ENCODE data around the gene KCND3.

KCND3 gene

DNA sequence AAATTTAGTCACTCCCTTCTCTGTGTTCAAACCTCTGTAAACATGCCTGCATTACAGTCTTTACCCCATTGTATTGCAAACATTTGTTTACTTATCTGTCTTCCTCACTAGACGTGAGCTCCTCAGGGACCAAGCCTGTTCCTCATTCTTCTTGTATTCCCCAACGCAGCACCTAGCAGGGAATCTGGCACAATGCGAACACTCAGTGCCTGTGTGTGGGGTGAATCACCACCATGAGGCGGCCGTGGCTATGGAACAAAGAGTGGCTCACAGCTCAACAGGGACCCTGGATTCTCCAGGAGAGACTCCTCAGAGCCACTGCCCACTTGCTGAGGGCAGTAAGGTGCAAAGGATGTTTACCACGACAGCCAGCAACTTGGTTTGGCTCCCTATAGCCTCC is 137.9 kb downstream of the KCND3 start:
- no peak for DNase-seq (ENCODE audit: low read depth in 2 of 3, low spot score in 1 of 3)

DNA sequence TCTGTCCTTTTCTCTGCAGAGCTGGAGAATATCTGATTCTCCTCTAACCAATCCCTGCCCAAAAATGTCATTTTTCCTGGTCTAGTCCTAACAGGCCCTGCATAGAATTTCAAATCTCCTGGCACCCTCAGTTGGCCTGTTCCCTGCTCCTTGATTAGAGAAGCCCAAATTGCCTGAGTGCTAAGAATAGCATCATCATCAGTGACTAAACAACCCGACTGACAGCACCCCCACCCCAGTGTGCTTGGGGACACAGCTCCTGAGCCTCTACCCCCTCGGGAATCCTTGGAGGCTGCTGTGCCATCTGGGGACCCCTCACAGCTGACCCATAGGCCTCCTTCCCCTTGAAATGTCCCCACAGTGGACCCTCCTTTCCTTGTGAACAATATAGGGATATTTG is 139.4 kb downstream of the KCND3 start:
- DNase-seq (ENCODE audit: low read depth in 2 of 3, low spot score in 1 of 3): no peak

DNA sequence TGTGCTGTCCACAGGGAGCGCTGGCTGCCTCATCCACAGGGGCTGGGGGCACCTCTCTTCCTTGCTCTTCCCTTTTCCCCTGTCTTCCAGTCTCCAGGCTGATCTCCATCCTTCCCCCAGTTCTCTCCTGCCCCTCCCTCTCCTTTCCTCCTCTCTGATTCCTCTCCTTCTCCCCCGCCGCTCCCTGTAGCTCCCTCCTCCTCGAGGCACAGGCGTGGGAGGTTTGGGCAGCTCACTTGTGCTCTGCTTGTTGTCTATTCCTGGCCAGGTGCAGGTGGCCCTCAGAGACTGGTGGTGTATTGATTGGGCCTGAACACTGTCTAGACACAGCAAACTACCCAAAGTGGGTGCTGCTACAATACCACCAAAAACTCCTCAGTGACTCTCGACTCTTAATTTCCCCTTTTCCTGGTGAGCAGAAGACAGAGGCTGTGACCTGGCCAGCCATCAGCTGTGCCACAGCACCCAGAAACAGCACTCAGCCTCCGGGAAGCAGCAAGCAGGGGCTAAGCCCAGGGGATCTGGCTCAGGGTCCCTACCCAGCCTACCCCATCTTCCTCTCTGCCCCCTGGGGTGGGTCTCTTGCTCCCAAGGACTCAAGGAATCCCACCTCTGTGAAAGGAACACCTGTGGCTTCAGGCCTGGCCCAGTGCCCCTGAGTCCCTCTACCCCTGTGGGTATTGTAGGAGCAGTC is 140.5 kb downstream of the KCND3 start:
- no peak for DNase-seq (ENCODE audit: low read depth in 2 of 3, low spot score in 1 of 3)

DNA sequence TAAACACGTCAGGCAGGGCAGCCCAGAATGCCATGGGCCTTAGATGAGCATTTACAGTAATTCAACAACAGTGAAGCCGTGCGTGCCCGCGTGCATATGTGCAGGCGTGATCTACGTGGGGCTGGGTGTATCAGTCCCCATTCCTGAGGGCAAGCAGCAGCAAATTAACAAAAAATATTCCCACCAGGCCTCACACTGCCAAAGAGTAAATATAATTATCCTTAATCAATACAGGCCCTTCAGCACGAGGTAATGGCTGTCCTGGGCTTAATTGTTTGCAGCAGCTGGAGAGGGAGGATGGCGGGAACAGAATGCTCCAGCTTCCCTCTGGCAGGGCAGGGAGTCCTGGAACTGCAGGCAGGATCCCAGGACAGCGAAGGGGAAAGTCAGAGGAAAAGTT is 142.0 kb downstream of the KCND3 start:
- DNase-seq (ENCODE audit: low read depth in 2 of 3, low spot score in 1 of 3): no peak

GRCh38 chr1:111846842-111847241 is 142.6 kb downstream of the KCND3 start:
- no peak for DNase-seq (ENCODE audit: low read depth in 2 of 3, low spot score in 1 of 3)

GRCh38 chr1:111843177-111843576 is 146.3 kb downstream of the KCND3 start:
- DNase-seq (ENCODE audit: low read depth in 2 of 3, low spot score in 1 of 3): no peak

GRCh38 chr1:111842411-111842810 is 147.1 kb downstream of the KCND3 start:
- no peak for DNase-seq (ENCODE audit: low read depth in 2 of 3, low spot score in 1 of 3)

DNA sequence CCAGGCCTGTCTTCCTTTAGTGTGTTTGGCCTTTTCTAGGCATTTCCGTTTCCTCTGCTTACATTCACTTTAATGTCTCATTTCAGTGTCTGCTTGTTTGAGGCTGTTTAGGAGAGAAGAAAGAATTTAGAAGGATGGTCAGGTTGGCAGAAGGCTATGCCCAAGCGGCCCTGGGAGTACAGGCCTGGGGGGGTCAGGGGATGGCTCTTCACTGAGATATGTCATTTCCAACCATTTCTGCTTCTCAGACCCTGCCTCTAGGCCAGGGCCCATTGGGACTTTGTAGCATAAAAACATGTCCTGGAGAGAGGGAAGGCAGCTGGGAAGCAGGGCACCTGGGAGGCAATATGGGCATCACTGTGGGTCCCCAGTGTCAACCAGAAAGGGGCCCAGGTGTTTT is 147.7 kb downstream of the KCND3 start:
- DNase-seq (ENCODE audit: low read depth in 2 of 3, low spot score in 1 of 3): no peak

DNA sequence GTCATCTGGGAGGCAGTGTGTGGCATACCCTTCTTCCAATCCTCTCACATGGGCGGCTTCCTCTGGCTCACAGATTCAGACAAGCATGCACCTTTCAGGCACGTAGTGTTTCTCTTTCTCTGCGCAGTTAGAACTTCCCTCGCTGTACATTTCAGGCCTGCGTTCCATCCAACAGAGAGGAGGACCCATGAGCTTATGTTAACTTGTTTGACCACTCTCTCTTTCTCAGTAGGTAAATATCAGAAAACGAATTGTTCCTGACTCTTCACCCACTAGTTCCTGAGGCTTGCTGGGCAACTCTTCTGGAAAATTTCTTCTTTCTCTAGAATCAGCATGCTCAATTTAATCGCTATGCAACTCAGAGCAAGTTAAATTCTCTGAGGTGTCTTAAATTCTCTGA is 148.3 kb downstream of the KCND3 start:
- no peak for DNase-seq (ENCODE audit: low read depth in 2 of 3, low spot score in 1 of 3)

DNA sequence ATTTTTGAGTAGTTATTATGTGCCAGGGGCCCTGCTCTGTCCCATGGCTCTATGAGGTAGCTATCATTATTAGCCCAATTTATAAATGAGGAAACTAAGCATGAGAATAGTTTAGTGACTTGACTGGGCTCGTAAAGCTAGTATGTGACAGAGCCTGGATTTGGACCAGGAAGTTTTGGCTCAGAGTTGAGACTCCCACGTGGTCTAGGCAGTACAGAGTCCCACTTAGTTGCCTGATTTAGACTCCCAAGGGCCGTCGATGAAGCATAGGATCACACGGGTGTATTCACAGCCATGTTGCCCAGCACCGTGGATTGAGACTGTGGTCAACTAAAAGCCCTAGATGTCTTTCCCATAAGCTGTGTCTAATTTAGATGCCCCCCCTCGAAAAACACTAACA is 152.1 kb downstream of the KCND3 start:
- DNase-seq (ENCODE audit: low read depth in 2 of 3, low spot score in 1 of 3): no peak

DNA sequence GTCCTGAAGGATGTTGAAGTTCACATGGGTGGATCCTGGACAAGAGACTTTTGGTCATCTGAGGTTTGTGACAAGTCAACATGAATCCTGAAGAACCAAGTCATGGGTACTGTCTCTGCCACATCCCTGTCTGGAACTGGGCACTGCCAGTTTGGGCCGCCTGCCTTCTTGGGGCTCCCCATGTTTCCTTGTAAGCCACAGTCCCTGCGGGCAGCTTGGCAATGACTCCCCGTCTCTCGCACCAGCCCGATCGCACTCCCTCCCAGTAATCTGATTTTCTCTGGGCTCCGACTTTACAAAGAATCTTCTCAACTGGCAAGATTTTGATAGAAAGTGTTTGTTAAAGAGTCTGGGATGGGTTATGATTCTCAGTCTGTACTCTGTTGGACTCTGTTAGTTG is 153.4 kb downstream of the KCND3 start:
- DNase-seq (ENCODE audit: low read depth in 2 of 3, low spot score in 1 of 3): no peak

DNA sequence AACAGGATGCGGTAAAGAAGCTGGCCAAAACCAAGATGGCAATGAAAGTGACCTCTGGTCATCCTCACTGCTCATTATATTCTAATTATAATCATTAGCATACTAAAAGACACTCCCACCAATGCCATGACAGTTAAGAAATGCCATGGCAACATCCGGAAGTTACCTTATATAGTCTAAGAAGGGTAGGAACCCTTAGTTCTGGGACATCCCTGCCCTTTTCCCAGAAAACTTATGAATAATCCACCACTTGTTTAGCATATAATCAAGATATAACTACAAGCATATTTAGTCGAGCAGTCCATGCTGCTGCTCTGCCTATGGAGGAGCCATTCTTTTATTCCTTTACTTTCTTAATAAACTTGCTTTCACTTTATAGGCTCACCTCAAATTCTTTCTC is 154.0 kb downstream of the KCND3 start:
- no peak for DNase-seq (ENCODE audit: low read depth in 2 of 3, low spot score in 1 of 3)

GRCh38 chr1:111834956-111835355 is 154.5 kb downstream of the KCND3 start:
- DNase-seq (ENCODE audit: low read depth in 2 of 3, low spot score in 1 of 3): no peak

- no peak for DNase-seq (ENCODE audit: low read depth in 2 of 3, low spot score in 1 of 3)
Observed at GRCh38 chr1:111833334-111833733, 156.1 kb downstream of the KCND3 start.

- DNase-seq (ENCODE audit: low read depth in 2 of 3, low spot score in 1 of 3): no peak
Observed at GRCh38 chr1:111832521-111833155, 156.8 kb downstream of the KCND3 start.

DNA sequence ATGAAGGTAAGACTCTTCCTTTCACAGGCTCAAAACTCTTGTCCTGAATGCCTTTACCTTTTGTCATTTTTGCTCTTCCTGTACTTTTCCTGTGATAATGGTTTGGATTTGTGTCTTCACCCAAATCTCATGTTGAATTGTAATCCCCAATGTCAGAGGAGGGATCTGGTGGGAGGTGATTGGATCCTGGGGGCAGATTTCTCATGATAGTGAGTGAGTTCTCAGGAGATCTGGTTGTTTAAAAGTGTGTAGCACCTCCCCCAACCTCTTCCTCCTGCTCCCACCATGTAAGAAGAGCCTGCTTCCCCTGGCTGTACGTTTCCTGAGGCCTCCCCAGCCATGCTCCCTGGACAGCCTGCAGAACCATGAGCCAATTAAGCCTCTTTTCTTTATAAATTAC is 158.3 kb downstream of the KCND3 start:
- no peak for DNase-seq (ENCODE audit: low read depth in 2 of 3, low spot score in 1 of 3)

DNA sequence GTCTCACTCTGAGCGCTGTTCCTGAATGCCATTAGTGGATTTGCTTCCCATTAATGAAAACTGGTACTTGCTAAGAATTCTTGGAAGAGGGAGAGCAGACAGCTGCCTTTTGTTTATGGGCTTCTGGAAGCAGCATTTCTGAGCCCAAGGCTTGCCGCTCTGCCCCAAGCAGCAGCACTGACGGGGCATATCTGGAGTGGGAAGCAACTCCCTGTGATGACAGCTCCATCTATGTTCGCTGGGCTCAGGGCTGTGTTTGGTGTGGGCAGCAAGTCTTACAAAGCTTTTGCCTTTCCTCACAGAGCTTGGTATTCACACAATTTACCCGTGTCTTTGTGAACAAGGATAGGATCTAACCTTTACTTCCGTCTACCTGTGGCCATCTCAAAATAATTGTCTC is 161.5 kb downstream of the KCND3 start:
- no peak for DNase-seq (ENCODE audit: low read depth in 2 of 3, low spot score in 1 of 3)

DNA sequence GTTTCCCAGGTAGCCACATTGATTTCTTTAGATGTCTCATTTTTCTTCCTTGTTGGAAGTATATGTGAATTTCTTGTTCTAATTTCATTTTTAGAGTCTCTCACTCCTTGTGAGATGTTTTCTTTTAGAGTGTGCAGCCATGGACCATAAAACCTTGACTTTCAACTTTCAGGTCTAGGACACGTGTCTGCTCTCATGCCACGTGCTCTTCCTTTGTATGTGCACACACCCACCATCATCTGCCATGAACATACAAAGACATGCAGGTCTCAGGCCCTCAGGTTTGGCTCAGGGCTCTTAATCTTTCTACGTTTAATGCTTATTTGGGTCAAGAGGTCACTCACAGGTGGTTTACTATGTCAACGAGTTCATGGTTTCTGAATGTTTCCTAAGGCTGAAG is 163.2 kb downstream of the KCND3 start:
- DNase-seq (ENCODE audit: low read depth in 2 of 3, low spot score in 1 of 3): no peak

DNA sequence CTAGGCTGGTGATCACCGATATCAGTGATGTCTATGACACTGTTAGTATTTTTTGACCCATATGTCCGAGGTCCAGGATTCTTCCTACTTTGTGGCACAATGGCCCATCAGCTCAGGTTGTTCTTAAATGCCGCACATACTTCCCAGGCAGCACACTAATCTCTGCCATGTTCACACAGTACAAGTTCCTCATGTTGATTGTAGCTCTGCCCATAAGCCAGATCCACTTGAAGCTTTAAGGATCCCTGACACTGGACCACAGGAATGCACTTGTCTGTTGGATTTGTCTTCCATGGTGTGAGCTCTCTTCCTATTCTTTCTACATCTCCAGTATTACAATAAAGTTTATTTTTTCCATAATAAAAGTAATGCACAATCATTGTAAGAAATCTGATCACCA is 164.3 kb downstream of the KCND3 start:
- no peak for DNase-seq (ENCODE audit: low read depth in 2 of 3, low spot score in 1 of 3)

DNA sequence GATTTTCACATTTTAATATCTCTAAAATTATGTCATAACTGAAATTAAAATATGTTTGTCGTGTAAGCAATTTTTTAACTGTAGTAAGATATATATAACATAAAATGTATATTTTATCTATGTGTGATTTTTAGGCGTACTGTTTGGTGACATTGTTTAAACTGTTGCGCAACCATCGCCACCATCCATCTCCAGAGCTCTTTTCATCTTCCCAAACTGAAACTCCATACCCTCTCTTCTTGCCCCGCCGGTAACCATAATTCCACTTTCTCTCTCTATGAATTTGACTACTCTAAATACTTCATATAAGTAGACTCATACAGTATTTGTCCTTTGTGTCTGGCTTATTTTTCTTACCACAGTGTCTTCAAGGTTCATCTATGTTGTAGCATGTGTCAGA is 167.3 kb downstream of the KCND3 start:
- no peak for DNase-seq (ENCODE audit: low read depth in 2 of 3, low spot score in 1 of 3)

DNA sequence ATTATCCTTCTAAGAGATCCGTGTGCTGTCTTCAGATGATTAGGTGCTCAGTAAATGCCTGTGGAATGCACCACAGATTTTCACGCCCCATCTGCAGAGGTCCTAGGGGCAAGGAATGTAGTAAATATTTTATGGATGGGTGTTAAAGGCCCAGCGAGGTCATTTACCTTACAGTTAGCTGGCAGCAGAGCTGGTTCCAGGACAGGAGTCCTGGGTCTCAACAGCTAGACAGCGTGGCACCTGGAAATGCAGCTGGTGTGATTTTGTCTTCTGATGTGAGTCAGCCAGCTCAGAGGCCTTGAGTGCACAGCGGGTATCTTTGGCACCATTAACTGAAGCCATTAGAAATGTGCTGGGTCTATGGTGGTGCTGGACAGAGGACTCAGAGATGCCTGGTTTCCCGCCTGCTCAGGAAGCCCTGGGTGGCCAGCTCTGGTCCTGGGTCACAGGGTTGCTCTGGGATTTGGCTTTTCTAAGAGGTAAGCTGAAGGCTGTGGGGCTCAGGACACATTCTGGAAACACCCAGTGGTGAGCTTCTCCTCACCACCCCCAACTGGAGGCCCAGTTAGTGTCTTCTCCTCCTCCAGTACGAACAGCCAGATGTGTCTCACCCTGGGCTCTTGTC is 168.2 kb downstream of the KCND3 start:
- no peak for DNase-seq (ENCODE audit: low read depth in 2 of 3, low spot score in 1 of 3)

DNA sequence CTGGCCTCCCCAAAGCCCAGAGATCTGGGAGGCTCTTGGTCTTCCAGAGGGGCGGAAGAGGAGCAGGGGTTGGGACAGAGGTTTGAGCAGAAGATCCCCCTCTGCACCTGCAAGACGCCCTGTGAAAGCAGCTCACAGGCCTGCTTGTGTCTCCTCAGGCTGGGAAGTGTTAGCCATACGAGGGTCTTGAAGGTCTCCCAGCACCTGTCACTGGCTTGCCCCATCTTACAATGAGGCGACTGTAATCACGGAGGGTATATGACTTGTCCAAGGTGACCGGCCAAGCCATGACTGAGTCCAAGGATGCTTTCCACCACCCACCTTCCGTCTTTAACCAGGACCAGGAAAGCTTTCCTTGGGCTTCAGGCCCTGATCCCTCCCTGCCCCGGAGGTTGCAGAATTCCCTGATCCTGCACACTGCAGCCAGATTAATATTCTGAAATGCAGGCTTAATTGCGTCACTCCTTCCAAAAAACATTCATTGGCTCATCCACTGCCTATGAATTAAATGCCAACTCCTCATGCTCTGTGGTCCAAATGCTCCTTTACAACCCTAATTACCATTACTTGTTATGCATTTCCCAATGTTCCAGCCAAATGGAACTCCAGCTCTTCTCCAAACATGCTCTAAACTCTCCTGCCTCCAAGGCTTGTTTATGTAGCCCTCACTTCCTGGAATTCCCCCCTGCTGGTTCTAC is 169.8 kb downstream of the KCND3 start:
- no peak for DNase-seq (ENCODE audit: low read depth in 2 of 3, low spot score in 1 of 3)

All from stimulated activated CD4-positive, alpha-beta T cell treated with anti-CD3 and anti-CD28 coated beads, Interleukin-12 subunit alpha, Interleukin-12 subunit beta, amount 100 ng/mL, for 48 hours (primary cell).